GM23248 (cell line): ENCODE data around the gene CEMP1.

Experiments used
- EZH2 ChIP-seq: fragments of 200-600 bp; sonication (generic); IDR thresholded peaks from 2 replicates; pipeline ENCODE4 v1.6.1; 2018; ENCODE audit warnings: antibody characterized with exemption, mild to moderate bottlenecking; ENCODE audit not compliant: insufficient read depth, poor library complexity, severe bottlenecking
- EZH2phosphoT487 ChIP-seq: fragments of 200-600 bp; sonication (generic); IDR thresholded peaks from 2 replicates; pipeline ENCODE4 v1.6.1; 2018; ENCODE audit warnings: antibody characterized with exemption, moderate library complexity, mild to moderate bottlenecking, low read depth; ENCODE audit not compliant: insufficient read depth

GRCh38 chr16:2531696-2532493, 687 bp upstream of the CEMP1 start:
- no peak for TF ChIP-seq EZH2phosphoT487
- TF ChIP-seq EZH2: no peak
